ENCODE data around the gene TXNL4A. TPM values are rescaled to one million over a fixed set of nuclear protein-coding genes. Genes with fewer than 3 reads are reported as not detected.

TXNL4A gene
- total RNA-seq, 1 experiment from 2014 or later, result 178 TPM

GRCh38 chr18:79935499-79935898 lies 52.9 kb downstream of the TXNL4A start:
- H3K9me2 ChIP-seq (ENCODE audit: insufficient read depth), result no peaks in the 10 kb centered on the region
- POLR2A ChIA-PET, result no interaction called here

More at GRCh38 chr18:79935499-79935898, 52.9 kb downstream of the TXNL4A start:
- intact Hi-C loops (cut with micrococcal nuclease), result no loop called here
- Histone ChIP-seq H3K4me2 (ENCODE audit: low read length) (no peak overlapping the region), H4K20me1 (ENCODE audit: insufficient read depth) (no peaks in the 10 kb centered on the region), H3K27ac (ENCODE audit: low read depth, low read length) (no peak overlapping the region), H3K36me3 (ENCODE audit: control insufficient read depth in 1 of 2, insufficient read depth in 2 of 2, low read length in 2 of 2) (peaks cover 5 to 44% of the 10 kb centered on the region in 2 experiments; a peak in 3 of 4 replicates), H3K4me1 (ENCODE audit: control insufficient read depth in 1 of 2, insufficient read depth in 2 of 2, low read length in 2 of 2) (no peaks in the 10 kb centered on the region), H3K9me3 (ENCODE audit: control insufficient read depth in 1 of 2, insufficient read depth in 1 of 2, low read depth in 1 of 2, low read length in 2 of 2) (peaks cover 15 to 29% of the 10 kb centered on the region in 2 experiments; a peak in 3 of 4 replicates), H3K79me2 (ENCODE audit: insufficient read depth, low read length) (peaks cover 96% of the 10 kb centered on the region), H3K4me3 (replicated peaks in 1 of 2; ENCODE audit: low read depth in 1 of 2, low read length in 2 of 2) (no peak overlapping the region), H3K9ac (ENCODE audit: low read length) (no peak overlapping the region), H3K27me3 (ENCODE audit: insufficient read depth, low read length) (no peaks in the 10 kb centered on the region), H2AFZ (ENCODE audit: low read depth, low read length, poor library complexity, severe bottlenecking) (no peak overlapping the region)
- TF ChIP-seq REST (IDR thresholded peaks at IDR 0.05; ENCODE audit: low read depth), result no peak
- no peak for TF ChIP-seq SIN3A (IDR thresholded peaks at IDR 0.05; ENCODE audit: low read depth)
- TF ChIP-seq FOSL1 (IDR thresholded peaks at IDR 0.05; ENCODE audit: low read depth), result no peak
- TF ChIP-seq JUND (IDR thresholded peaks at IDR 0.05), result no peak
- TF ChIP-seq POLR2AphosphoS5 (IDR thresholded peaks at IDR 0.05; ENCODE audit: low read depth, low read length), result no peak
- no peak for TF ChIP-seq ELF1 (IDR thresholded peaks at IDR 0.05; ENCODE audit: borderline replicate concordance, low read depth)
- TF ChIP-seq ZFX (IDR thresholded peaks at IDR 0.05), result no peak
- TF ChIP-seq TCF7L2 (IDR thresholded peaks at IDR 0.05; ENCODE audit: borderline replicate concordance, extremely low read depth, insufficient read depth, insufficient read length), result no peak
- no peak for TF ChIP-seq CTCF (IDR thresholded peaks at IDR 0.05 in 2 of 3, conservative IDR thresholded peaks at IDR 0.05 in 1 of 3; ENCODE audit: borderline replicate concordance in 1 of 3, insufficient read depth in 1 of 3, low read depth in 2 of 3, low read length in 2 of 3)
- no peak for TF ChIP-seq CEBPB (IDR thresholded peaks at IDR 0.05; ENCODE audit: low read depth)
- TF ChIP-seq EZH2phosphoT487 (IDR thresholded peaks at IDR 0.05; ENCODE audit: borderline replicate concordance), result no peak
- no peak for TF ChIP-seq RAD21 (IDR thresholded peaks at IDR 0.05; ENCODE audit: low read depth)
- TF ChIP-seq EGR1 (IDR thresholded peaks at IDR 0.05; ENCODE audit: low read depth), result no peak
- TF ChIP-seq SRF (IDR thresholded peaks at IDR 0.05; ENCODE audit: low read depth), result no peak
- ChIA-PET RAD21 (ENCODE audit: low non-redundant PET in 1 of 2, low total read pairs in 2 of 2, uncharacterized antibody in 2 of 2, unreplicated experiment in 2 of 2) (no interaction called here), CTCF (no interaction called here)
- DNase-seq (ENCODE audit: low read depth, low spot score) (no peak), ATAC-seq (no peak)
- BruUV-seq (replicated peaks), result no TSS peak
